B cell (primary cell): ENCODE results near the gene MCM7. TPM values are rescaled to one million over a fixed set of nuclear protein-coding genes. Genes with fewer than 3 reads are reported as not detected.

ENCODE experiments used
- ATAC-seq: fragments of 200-7000 bp; cut with Tn5 transposase; one replicate; pipeline ENCODE4 v1.10.0; 2021; ENCODE audit warnings: low read depth, mild to moderate bottlenecking, moderate number of reproducible peaks, moderate library complexity
- CTCF ChIA-PET: fragments of 350-600 bp; sonication (Branson Sonifier 250); formaldehyde crosslinking; loops from one replicate; lab custom pipeline; 2021; ENCODE audit warnings: antibody characterized with exemption, inconsistent platforms; lab: Charles Lee
- POLR2A ChIA-PET: fragments of 350-600 bp; sonication (Branson Sonifier 250); formaldehyde crosslinking; loops from one replicate; lab custom pipeline; 2021; ENCODE audit warnings: antibody characterized with exemption; lab: Charles Lee
- DNase-seq: peaks from one replicate; pipeline ENCODE4 v3.0.0; 2013
- H2AFZ ChIP-seq: 2 replicates; pipeline ENCODE4 v1.6.1; 2012; ENCODE audit warnings: mild to moderate bottlenecking, low read depth, low read length; ENCODE audit not compliant: insufficient read depth, poor library complexity, severe bottlenecking
- H3K27ac ChIP-seq, 2 donors: 1 replicate in 1 of 2; 2 replicates in 1 of 2; pipeline ENCODE4 v1.5.1; 2012 to 2013; ENCODE audit warnings: low read length in 2 of 2, mild to moderate bottlenecking in 2 of 2, moderate library complexity in 1 of 2
- H3K27me3 ChIP-seq, 4 experiments: fragments of 200-600 bp in 1 of 4; sonication (generic) in 1 of 4; replicated peaks in 1 of 4; 1 replicate in 2 of 4; 2 replicates in 2 of 4; pipeline versions ENCODE4 v1.6.1 to v1.7.0; 2013 to 2016; ENCODE audit warnings: low read length in 3 of 4, mild to moderate bottlenecking in 2 of 4, mixed read lengths in 1 of 4, moderate library complexity in 1 of 4; ENCODE audit not compliant: insufficient read depth in 4 of 4, control insufficient read depth in 3 of 4; ENCODE audit errors: control extremely low read depth in 1 of 4
- H3K36me3 ChIP-seq, 2 experiments: replicated peaks in 1 of 2; 1 replicate in 1 of 2; 2 replicates in 1 of 2; pipeline versions ENCODE4 v1.6.1 to v1.7.1; 2013; ENCODE audit warnings: low read length in 1 of 2; ENCODE audit not compliant: insufficient read depth in 2 of 2, control insufficient read depth in 1 of 2; ENCODE audit errors: control extremely low read depth in 1 of 2, extremely low read depth in 1 of 2
- H3K4me1 ChIP-seq, 2 donors: fragments of 200-600 bp in 1 of 2; sonication (generic) in 1 of 2; 1 replicate in 1 of 2; 2 replicates in 1 of 2; pipeline versions ENCODE4 v1.5.1 to v1.6.1; 2013 to 2017; ENCODE audit warnings: low read length in 2 of 2; ENCODE audit not compliant: control insufficient read depth in 2 of 2, insufficient read depth in 2 of 2
- H3K4me2 ChIP-seq: replicated peaks from 2 replicates; pipeline ENCODE3; 2012; ENCODE audit warnings: mild to moderate bottlenecking, low read depth, low read length; ENCODE audit not compliant: poor library complexity, severe bottlenecking
- H3K4me3 ChIP-seq, 5 experiments: fragments of 200-600 bp in 1 of 5; sonication (generic) in 1 of 5; 1 replicate in 3 of 5; 2 replicates in 2 of 5; pipeline versions ENCODE4 v1.5.1 to v1.7.0; 2011 to 2016; ENCODE audit warnings: low read length in 4 of 5, mild to moderate bottlenecking in 4 of 5, low read depth in 2 of 5, control low read depth in 1 of 5, moderate library complexity in 1 of 5; ENCODE audit not compliant: insufficient read depth in 1 of 5; ENCODE audit errors: control extremely low read depth in 1 of 5, extremely low read depth in 1 of 5
- H3K79me2 ChIP-seq: fragments of 200-600 bp; sonication (generic); one replicate; pipeline ENCODE4 v1.6.0; 2016; ENCODE audit warnings: low read length; ENCODE audit not compliant: control insufficient read depth, insufficient read depth
- H3K9ac ChIP-seq: fragments of 200-600 bp; sonication (generic); 2 replicates; pipeline ENCODE4 v1.6.1; 2017; ENCODE audit warnings: mild to moderate bottlenecking, low read length, moderate library complexity
- H3K9me3 ChIP-seq, 3 donors: one replicate each; pipeline versions ENCODE4 v1.6.1 to v1.7.1; 2013; ENCODE audit warnings: low read length in 2 of 3; ENCODE audit not compliant: control insufficient read depth in 2 of 3, insufficient read depth in 1 of 3; ENCODE audit errors: control extremely low read depth in 1 of 3
- H4K20me1 ChIP-seq: 2 replicates; pipeline ENCODE4 v1.6.0; 2012; ENCODE audit warnings: mild to moderate bottlenecking, low read length; ENCODE audit not compliant: insufficient read depth, control insufficient read depth, poor library complexity, severe bottlenecking
- H3K27ac Mint-ChIP-seq: one replicate; pipeline ENCODE4 v1.8.0; 2021; ENCODE audit warnings: mixed read lengths
- H3K27me3 Mint-ChIP-seq: one replicate; pipeline ENCODE4 v1.8.0; 2021; ENCODE audit warnings: mixed read lengths
- H3K4me1 Mint-ChIP-seq: one replicate; pipeline ENCODE4 v1.8.0; 2021; ENCODE audit warnings: mixed read lengths
- H3K4me3 Mint-ChIP-seq: one replicate; pipeline ENCODE4 v1.8.0; 2021; ENCODE audit warnings: mixed read lengths
- H3K9me3 Mint-ChIP-seq: one replicate; pipeline ENCODE4 v1.8.0; 2022; ENCODE audit warnings: mixed read lengths; ENCODE audit not compliant: insufficient read depth
- CTCF ChIP-seq: fragments of 200-600 bp; IDR thresholded peaks from one replicate; pipeline ENCODE4 v1.8.0; 2022; ENCODE audit warnings: antibody characterized with exemption, mild to moderate bottlenecking
- EZH2 ChIP-seq: IDR thresholded peaks from 2 replicates; pipeline ENCODE4 v1.6.1; 2012; ENCODE audit warnings: borderline replicate concordance, low read depth, mild to moderate bottlenecking, moderate library complexity, low read length; ENCODE audit not compliant: insufficient read depth, poor library complexity, severe bottlenecking
- WGBS: methylation state at CpG from one replicate; pipeline ENCODE4 v1.1.5; 2013; ENCODE audit warnings: missing lambda C conversion rate; ENCODE audit not compliant: insufficient coverage; 5-methylcytosine and 5-hydroxymethylcytosine counted together
- intact Hi-C: fragments of 100-400 bp; cut with micrococcal nuclease; formaldehyde crosslinking; loops from one replicate; pipeline ENCODE4 v1.10.0; 2022
- polyA plus RNA-seq: library from polyadenylated mRNA; depleted of rRNA; stranded (reverse); fragments of >200 nt; gene quantifications from 2 replicates; pipeline ENCODE4 v1.2.3, GENCODE V29; 2012
- total RNA-seq, 2 donors: library from RNA; stranded (reverse); fragments of 120-200 nt in 1 of 2; gene quantifications; 1 replicate in 1 of 2; 2 replicates in 1 of 2; pipeline versions ENCODE4 v1.2.3 to v1.2.4, GENCODE V29; 2013 to 2022

Gene MCM7
- total and polyA plus RNA-seq, 2 donors (not counting 1 experiment from before 2014, with no cell fraction given): 154 to 171 TPM

GRCh38 chr7:100049441-100050291 is 51.5 kb downstream of the MCM7 start, which contains the start of gene ZSCAN21:
Gene ZSCAN21, plus strand, starts transcription at chr7:100049774. Its CDS starts 7,233 bp downstream, at chr7:100057007.
- WGBS: 1% methylated on average over 45 of the region's 47 CpGs
- Histone ChIP-seq H3K27me3 (no peaks in the 10 kb centered on the region), H3K4me1 (peaks cover 6 to 17% of the 10 kb centered on the region in 2 donors), H2AFZ (peak within 1 kb of the TSS; percentile 100), H3K9ac (peak within 1 kb of the TSS; percentile 97), H3K27ac (peak within 1 kb of the TSS; percentile 89 to 95), H3K9me3 (no peaks in the 10 kb centered on the region), H3K4me3 (peak within 1 kb of the TSS; percentile 69 to 97 (median 92)), H3K79me2 (peaks cover 15% of the 10 kb centered on the region), H4K20me1 (no peaks in the 10 kb centered on the region), H3K36me3 (no peaks in the 10 kb centered on the region), H3K4me2 (peak within 1 kb of the TSS; percentile 92)
- DNase-seq: peak; percentile 91
- no peak for TF ChIP-seq EZH2
- ChIA-PET POLR2A (interaction anchor here (0.5 to 1.5 kb wide), 7 partner anchors 32 to 428 kb away, joined by 3 to 11 read pairs (median 5); partner anchors contain the start of genes COPS6, TRIM4, ZKSCAN1 and ZNF3), CTCF (interaction anchor here (0.6 to 1.2 kb wide), 5 partner anchors 27 to 656 kb away, joined by 3 read pairs; no protein-coding TSS in a partner anchor)
- Mint-ChIP-seq H3K27ac (peak within 1 kb of the TSS; percentile 97), H3K4me3 (peak within 1 kb of the TSS; percentile 97), H3K4me1 (peaks cover 20% of the 10 kb centered on the region), H3K9me3 (no peaks in the 10 kb centered on the region), H3K27me3 (no peaks in the 10 kb centered on the region)
- peak; percentile 90 for ATAC-seq
- intact Hi-C loops: loop anchor here (1.0 to 2.0 kb wide), 5 partner anchors 32 to 131 kb away; partner anchors contain the start of genes TRIM4, ZKSCAN1 and ZNF3

GRCh38 chr7:100048680-100049079 is 52.5 kb downstream of the MCM7 start:
- DNase-seq: no peak
- Mint-ChIP-seq H3K4me1 (peaks cover 21% of the 10 kb centered on the region), H3K27me3 (no peaks in the 10 kb centered on the region), H3K9me3 (no peaks in the 10 kb centered on the region), H3K4me3 (peak overlapping the region; percentile 97), H3K27ac (peak overlapping the region; percentile 97)
- H3K4me3 ChIP-seq: no peak overlapping the region
- ChIA-PET POLR2A (no interaction called here), CTCF (no interaction called here)
- no peaks in the 10 kb centered on the region for H4K20me1 ChIP-seq
- peak overlapping the region; percentile 100 for H2AFZ ChIP-seq
- no peaks in the 10 kb centered on the region for H3K27me3 ChIP-seq
- ATAC-seq: no peak
- H3K9me3 ChIP-seq: no peaks in the 10 kb centered on the region
- 84% methylated on average over 2 of the region's 4 CpGs for WGBS
- intact Hi-C loops: loop anchor here (1.0 to 2.0 kb wide), 5 partner anchors 33 to 130 kb away; partner anchors contain the start of genes TRIM4, ZKSCAN1 and ZNF3
- no peak overlapping the region for H3K27ac ChIP-seq
- peaks cover 7% of the 10 kb centered on the region for H3K79me2 ChIP-seq
- peak overlapping the region; percentile 92 for H3K4me2 ChIP-seq
- no peaks in the 10 kb centered on the region for H3K36me3 ChIP-seq
- TF ChIP-seq EZH2: no peak
- TF ChIP-seq CTCF: no peak
- H3K4me1 ChIP-seq: peaks cover 6 to 18% of the 10 kb centered on the region in 2 donors
- no peak overlapping the region for H3K9ac ChIP-seq
